ENCODE results near the gene TMEM254.
"Not testable (repeated sequence)": the region's sequence is repeated elsewhere in the genome, so short reads cannot be mapped to it uniquely, and the experiment has no call there.

DNA sequence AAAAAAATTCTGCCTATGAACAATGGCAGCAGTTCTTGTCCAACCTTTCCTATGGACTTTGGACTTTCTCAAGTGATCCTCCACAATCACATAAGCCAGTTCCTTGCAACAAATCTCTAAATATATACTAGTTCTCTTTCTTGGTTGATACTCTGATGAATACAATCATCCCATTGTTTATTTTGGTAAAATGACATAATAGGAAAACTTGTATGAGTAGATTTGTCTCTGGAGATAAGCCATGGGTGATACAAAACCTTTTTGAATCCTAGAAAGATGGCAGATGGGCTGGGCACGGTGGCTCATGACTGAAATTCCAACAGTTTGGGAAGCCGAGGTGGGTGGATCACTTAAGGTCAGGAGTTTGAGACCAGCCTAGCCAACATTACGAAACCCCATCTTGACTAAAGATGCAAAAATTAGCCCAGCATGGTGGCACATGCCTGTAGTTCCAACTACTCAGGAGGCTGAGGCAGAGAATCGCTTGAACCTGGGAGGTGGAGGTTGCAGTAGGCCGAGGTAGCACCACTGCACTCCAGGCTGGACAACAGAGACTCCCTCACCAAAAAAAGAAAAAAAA, 41.5 kb upstream of the TMEM254 start:
- TF ChIP-seq, protein P1, sequence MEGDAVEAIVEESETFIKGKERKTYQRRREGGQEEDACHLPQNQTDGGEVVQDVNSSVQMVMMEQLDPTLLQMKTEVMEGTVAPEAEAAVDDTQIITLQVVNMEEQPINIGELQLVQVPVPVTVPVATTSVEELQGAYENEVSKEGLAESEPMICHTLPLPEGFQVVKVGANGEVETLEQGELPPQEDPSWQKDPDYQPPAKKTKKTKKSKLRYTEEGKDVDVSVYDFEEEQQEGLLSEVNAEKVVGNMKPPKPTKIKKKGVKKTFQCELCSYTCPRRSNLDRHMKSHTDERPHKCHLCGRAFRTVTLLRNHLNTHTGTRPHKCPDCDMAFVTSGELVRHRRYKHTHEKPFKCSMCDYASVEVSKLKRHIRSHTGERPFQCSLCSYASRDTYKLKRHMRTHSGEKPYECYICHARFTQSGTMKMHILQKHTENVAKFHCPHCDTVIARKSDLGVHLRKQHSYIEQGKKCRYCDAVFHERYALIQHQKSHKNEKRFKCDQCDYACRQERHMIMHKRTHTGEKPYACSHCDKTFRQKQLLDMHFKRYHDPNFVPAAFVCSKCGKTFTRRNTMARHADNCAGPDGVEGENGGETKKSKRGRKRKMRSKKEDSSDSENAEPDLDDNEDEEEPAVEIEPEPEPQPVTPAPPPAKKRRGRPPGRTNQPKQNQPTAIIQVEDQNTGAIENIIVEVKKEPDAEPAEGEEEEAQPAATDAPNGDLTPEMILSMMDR (IDR thresholded peaks at IDR 0.05; ENCODE audit: low read length) = not testable (repeated sequence)
- TF ChIP-seq EZH2 (IDR thresholded peaks at IDR 0.05; ENCODE audit: borderline replicate concordance, low read length) = not testable (repeated sequence)
